ENCODE measurements around the gene ZNF467.

The ZNF467 gene

GRCh38 chr7:149727053-149727898, 46.1 kb downstream of the ZNF467 start:
- no peak for DNase-seq (ENCODE audit: low spot score)

- no peak for DNase-seq (ENCODE audit: low spot score)
Measured at GRCh38 chr7:149725916-149726315, 47.5 kb downstream of the ZNF467 start.

GRCh38 chr7:149725426-149725821, 48.0 kb downstream of the ZNF467 start:
- DNase-seq (ENCODE audit: low spot score), result no peak

GRCh38 chr7:149724661-149725425, 48.5 kb downstream of the ZNF467 start:
- no peak for DNase-seq (ENCODE audit: low spot score)

GRCh38 chr7:149723795-149724495, 49.4 kb downstream of the ZNF467 start:
- DNase-seq (ENCODE audit: low spot score), result no peak

- DNase-seq (ENCODE audit: low spot score), result no peak
Measured at GRCh38 chr7:149723082-149723767, 50.2 kb downstream of the ZNF467 start.

- DNase-seq (ENCODE audit: low spot score), result no peak
Measured at GRCh38 chr7:149722356-149722957, 50.9 kb downstream of the ZNF467 start.

- DNase-seq (ENCODE audit: low spot score), result no peak
Measured at GRCh38 chr7:149721084-149721601, 52.2 kb downstream of the ZNF467 start.

- no peak for DNase-seq (ENCODE audit: low spot score)
Measured at GRCh38 chr7:149720372-149721083, 52.9 kb downstream of the ZNF467 start.

- DNase-seq (ENCODE audit: low spot score), result no peak
Measured at GRCh38 chr7:149719912-149720335, 53.5 kb downstream of the ZNF467 start.

GRCh38 chr7:149719050-149719899, 54.1 kb downstream of the ZNF467 start:
- DNase-seq (ENCODE audit: low spot score), result no peak

GRCh38 chr7:149718730-149719049, 54.7 kb downstream of the ZNF467 start:
- no peak for DNase-seq (ENCODE audit: low spot score)

GRCh38 chr7:149717481-149717880, 55.9 kb downstream of the ZNF467 start:
- no peak for DNase-seq (ENCODE audit: low spot score)

GRCh38 chr7:149716932-149717307, 56.5 kb downstream of the ZNF467 start:
- no peak for DNase-seq (ENCODE audit: low spot score)

- DNase-seq (ENCODE audit: low spot score), result peak; percentile 39
Measured at GRCh38 chr7:149716007-149716931, 57.1 kb downstream of the ZNF467 start.

GRCh38 chr7:149715476-149715875, 57.9 kb downstream of the ZNF467 start:
- DNase-seq (ENCODE audit: low spot score), result no peak

- no peak for DNase-seq (ENCODE audit: low spot score)
Measured at GRCh38 chr7:149714910-149715471, 58.4 kb downstream of the ZNF467 start.
